Epithelial cell of proximal tubule (primary cell): ENCODE measurements around the gene ZSCAN10. TPM values are rescaled to one million over a fixed set of nuclear protein-coding genes. Genes with fewer than 3 reads are reported as not detected.
A peak's percentile ranks its signal among the peaks of the same experiment; 100 is the strongest.

Experiments
- DNase-seq: peaks from one replicate; pipeline ENCODE4 v3.0.0-alpha.2; 2011; ENCODE audit warnings: low read depth
- H3K4me3 ChIP-seq: 2 replicates; pipeline ENCODE4 v1.5.1; 2011; ENCODE audit warnings: low read depth, mild to moderate bottlenecking, low read length
- CTCF ChIP-seq: conservative IDR thresholded peaks from 2 replicates; pipeline ENCODE4 v1.5.1; 2012; ENCODE audit warnings: low read depth, mild to moderate bottlenecking, low read length
- total RNA-seq: library from RNA; depleted of rRNA; stranded (reverse); fragments of >200 nt; gene quantifications from 2 replicates; pipeline ENCODE4 v1.2.3, GENCODE V29; 2015

The ZSCAN10 gene
- total RNA-seq = not detected in 2 replicates

- peak within 1 kb of the TSS; percentile 4 for H3K4me3 ChIP-seq
- no peak for DNase-seq
- no peak for TF ChIP-seq CTCF
Observed at GRCh38 chr16:3098459-3099394, at the start of gene ZSCAN10. ZSCAN10 (minus strand) TSS chr16:3099294; CDS start chr16:3092937, 6,357 bp downstream.

DNA sequence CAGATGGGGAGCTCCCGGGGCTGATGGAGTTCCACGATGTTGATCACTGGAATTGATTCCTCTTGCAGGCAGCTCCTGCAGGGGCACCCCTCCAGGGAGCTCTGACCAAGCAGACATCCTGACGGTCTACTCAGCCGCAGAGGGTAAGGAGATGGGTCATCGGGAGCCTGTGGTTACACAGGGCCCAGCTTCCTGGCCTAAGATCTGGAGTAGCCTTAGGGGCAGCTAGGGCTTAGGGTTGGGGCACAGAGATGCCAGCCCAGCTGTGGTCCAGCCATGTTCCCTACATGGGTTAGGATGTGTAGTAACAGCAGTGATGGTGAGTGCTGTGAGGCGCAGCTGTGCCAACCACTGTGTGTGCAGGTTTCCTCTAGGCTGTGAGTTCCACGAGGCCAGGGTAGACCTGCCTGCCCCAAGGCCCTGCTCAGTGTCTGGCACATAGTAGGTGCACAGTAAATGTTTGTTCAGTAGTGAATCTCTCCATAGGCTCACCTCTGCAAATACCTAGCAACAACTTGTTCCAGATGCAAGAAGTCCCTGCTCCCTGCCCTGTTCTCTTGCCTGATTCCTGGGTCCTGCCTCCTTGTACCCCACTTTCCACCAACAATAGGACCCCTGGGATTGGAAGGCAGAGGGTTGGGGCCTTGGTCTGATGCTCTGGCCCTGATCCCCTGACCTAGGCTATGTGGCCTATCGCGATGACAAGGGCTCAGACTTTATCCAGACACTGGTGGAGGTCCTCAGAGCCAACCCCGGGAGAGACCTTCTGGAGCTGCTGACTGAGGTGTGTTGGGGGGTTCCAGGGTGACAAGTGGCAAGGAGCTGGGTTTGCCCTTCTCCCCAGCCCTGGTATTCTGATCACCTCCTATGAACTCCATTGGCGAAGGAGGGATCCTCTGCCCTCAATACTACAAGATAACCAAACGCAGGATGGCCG lies 49.4 kb upstream of the ZSCAN10 start:
- no peak for TF ChIP-seq CTCF
- H3K4me3 ChIP-seq = no peak overlapping the region
- no peak for DNase-seq

- no peak for TF ChIP-seq CTCF
- DNase-seq = no peak
- H3K4me3 ChIP-seq = no peak overlapping the region
Observed at GRCh38 chr16:3147757-3148104, 48.6 kb upstream of the ZSCAN10 start.

DNA sequence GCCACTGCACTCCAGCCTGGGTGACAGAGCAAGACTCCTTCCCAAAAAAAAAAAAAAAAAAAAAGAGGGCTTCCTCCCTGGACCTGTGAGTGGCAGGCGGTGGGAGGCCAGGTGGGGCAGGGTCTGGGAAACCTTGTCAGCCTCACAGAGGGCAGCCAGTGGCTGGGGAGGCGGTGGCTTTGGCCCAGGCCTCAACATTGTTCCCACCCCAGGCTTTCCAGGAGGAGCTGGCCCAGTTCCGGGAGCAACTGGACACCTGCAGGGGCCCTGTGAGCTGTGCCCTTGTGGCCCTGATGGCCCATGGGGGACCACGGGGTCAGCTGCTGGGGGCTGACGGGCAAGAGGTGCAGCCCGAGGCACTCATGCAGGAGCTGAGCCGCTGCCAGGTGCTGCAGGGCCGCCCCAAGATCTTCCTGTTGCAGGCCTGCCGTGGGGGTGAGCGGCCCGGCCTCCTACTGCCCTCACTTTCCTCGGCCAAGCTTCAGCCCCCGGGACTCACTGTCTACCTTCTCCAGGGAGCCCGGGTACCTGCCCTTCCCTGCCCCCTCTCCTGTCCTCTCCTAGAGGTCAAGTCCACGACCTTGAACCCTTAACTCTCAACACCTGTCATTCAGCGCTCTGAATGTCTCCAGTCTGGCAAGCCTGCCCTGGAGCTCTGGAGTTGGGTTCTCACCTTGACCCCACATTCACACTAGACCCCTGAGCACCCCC lies 48.1 kb upstream of the ZSCAN10 start:
- TF ChIP-seq CTCF = no peak
- H3K4me3 ChIP-seq = no peak overlapping the region
- no peak for DNase-seq

GRCh38 chr16:3145660-3146059 lies 46.6 kb upstream of the ZSCAN10 start:
- TF ChIP-seq CTCF = no peak
- DNase-seq = no peak
- H3K4me3 ChIP-seq = no peak overlapping the region

GRCh38 chr16:3145151-3145550 lies 46.1 kb upstream of the ZSCAN10 start:
- TF ChIP-seq CTCF = no peak
- no peak overlapping the region for H3K4me3 ChIP-seq

More at GRCh38 chr16:3145151-3145550, 46.1 kb upstream of the ZSCAN10 start:
- DNase-seq = no peak
